Neural cell (in vitro differentiated cells): ENCODE results near the gene SECISBP2L. TPM values are rescaled to one million over a fixed set of nuclear protein-coding genes. Genes with fewer than 3 reads are reported as not detected.
A peak's percentile ranks its signal among the peaks of the same experiment; 100 is the strongest.

Experiments
- H2AFZ ChIP-seq: fragments of 200-600, 300-800 bp; sonication (generic), shearing (Covaris generic); 2 replicates; pipeline ENCODE4 v1.6.0; 2014; ENCODE audit warnings: low read depth, mild to moderate bottlenecking, antibody characterized with exemption, low read length, moderate library complexity
- H3F3A ChIP-seq: fragments of 200-600 bp; shearing (Covaris generic); 2 replicates; pipeline ENCODE4 v1.6.1; 2016; ENCODE audit warnings: mild to moderate bottlenecking, moderate library complexity, mixed read lengths, antibody characterized with exemption, low read length; ENCODE audit not compliant: insufficient read depth, poor library complexity, severe bottlenecking
- H3K27ac ChIP-seq: fragments of 200-600, 300-800 bp; sonication (generic), shearing (Covaris generic); 2 replicates; pipeline ENCODE4 v1.5.1; 2014; ENCODE audit warnings: mild to moderate bottlenecking, low read length, moderate library complexity
- H3K27me3 ChIP-seq: fragments of 300-800, 200-600 bp; sonication (generic), shearing (Covaris generic); 2 replicates; pipeline ENCODE4 v1.6.0; 2014; ENCODE audit warnings: mild to moderate bottlenecking, low read depth, low read length, moderate library complexity; ENCODE audit not compliant: insufficient read depth
- H3K36me3 ChIP-seq: fragments of 300-800, 200-600 bp; sonication (generic), shearing (Covaris generic); 2 replicates; pipeline ENCODE4 v1.5.1; 2014; ENCODE audit warnings: mild to moderate bottlenecking, antibody characterized with exemption, low read length, moderate library complexity; ENCODE audit not compliant: insufficient read depth
- H3K4me2 ChIP-seq: fragments of 300-800, 200-600 bp; sonication (generic), shearing (Covaris generic); 2 replicates; pipeline ENCODE4 v1.6.0; 2014; ENCODE audit warnings: mild to moderate bottlenecking, low read length
- H3K4me3 ChIP-seq: fragments of 300-800, 200-600 bp; sonication (generic), shearing (Covaris generic); 2 replicates; pipeline ENCODE4 v1.5.1; 2014; ENCODE audit warnings: mild to moderate bottlenecking, low read length, moderate library complexity
- H3K79me2 ChIP-seq: fragments of 200-600 bp; shearing (Covaris generic); replicated peaks from 2 replicates; pipeline ENCODE4 v1.6.0; 2014; ENCODE audit warnings: mild to moderate bottlenecking, low read length, moderate library complexity; ENCODE audit not compliant: insufficient read depth
- H3K9ac ChIP-seq: fragments of 300-800, 200-600 bp; sonication (generic), shearing (Covaris generic); 2 replicates; pipeline ENCODE4 v1.6.1; 2016; ENCODE audit warnings: mild to moderate bottlenecking, low read length, mixed read lengths
- H3K9me2 ChIP-seq: fragments of 200-600 bp; shearing (Covaris generic); 2 replicates; pipeline ENCODE4 v1.6.1; 2016; ENCODE audit warnings: mild to moderate bottlenecking, low read length, mixed read lengths; ENCODE audit not compliant: insufficient read depth
- H3K9me3 ChIP-seq: fragments of 200-600, 300-800 bp; sonication (generic), shearing (Covaris generic); 2 replicates; pipeline ENCODE4 v1.6.1; 2016; ENCODE audit warnings: mild to moderate bottlenecking, mixed run types, low read length, moderate library complexity, mixed read lengths
- H4K20me1 ChIP-seq: fragments of 200-600 bp; shearing (Covaris generic); 2 replicates; pipeline ENCODE4 v1.6.1; 2016; ENCODE audit warnings: mild to moderate bottlenecking, mixed run types; ENCODE audit not compliant: insufficient read depth
- CTCF ChIP-seq: fragments of 450-650 bp; IDR thresholded peaks from 2 replicates; pipeline ENCODE4 v1.5.1; 2014; ENCODE audit warnings: antibody characterized with exemption, mild to moderate bottlenecking, moderate library complexity; ENCODE audit not compliant: poor library complexity, severe bottlenecking
- EP300 ChIP-seq: fragments of 450-650 bp; conservative IDR thresholded peaks from 2 replicates; pipeline ENCODE4 v1.6.1; 2014; ENCODE audit warnings: antibody characterized with exemption, mild to moderate bottlenecking, moderate library complexity; ENCODE audit not compliant: poor library complexity, severe bottlenecking
- EZH2 ChIP-seq: fragments of 200-600, 300-800 bp; shearing (Covaris generic), sonication (generic); IDR thresholded peaks from 2 replicates; pipeline ENCODE4 v1.6.1; 2014; ENCODE audit warnings: antibody characterized with exemption, low read length, borderline replicate concordance, mild to moderate bottlenecking; ENCODE audit not compliant: insufficient read depth, poor library complexity, severe bottlenecking
- MXI1 ChIP-seq: fragments of 450-650 bp; conservative IDR thresholded peaks from 2 replicates; pipeline ENCODE4 v1.6.1; 2014; ENCODE audit warnings: antibody characterized with exemption, mild to moderate bottlenecking; ENCODE audit not compliant: poor library complexity, severe bottlenecking
- POLR2AphosphoS5 ChIP-seq: IDR thresholded peaks from 2 replicates; pipeline ENCODE4 v1.6.1; 2012
- RAD21 ChIP-seq: fragments of 450-650 bp; conservative IDR thresholded peaks from 2 replicates; pipeline ENCODE4 v1.6.1; 2014; ENCODE audit warnings: antibody characterized with exemption, mild to moderate bottlenecking, moderate library complexity
- REST ChIP-seq: IDR thresholded peaks from 2 replicates; pipeline ENCODE4 v1.6.1; 2012; ENCODE audit warnings: borderline replicate concordance
- SMC3 ChIP-seq: fragments of 450-650 bp; conservative IDR thresholded peaks from 2 replicates; pipeline ENCODE4 v1.6.1; 2014; ENCODE audit warnings: antibody characterized with exemption, mild to moderate bottlenecking, moderate library complexity; ENCODE audit not compliant: poor library complexity
- TAF1 ChIP-seq: IDR thresholded peaks from 2 replicates; pipeline ENCODE4 v1.6.1; 2012; ENCODE audit warnings: low read depth
- polyA plus RNA-seq: library from polyadenylated mRNA; depleted of rRNA; stranded (reverse); fragments of >200 nt; gene quantifications from 2 replicates; pipeline ENCODE4 v1.2.3, GENCODE V29; 2014

Gene SECISBP2L
- polyA plus RNA-seq, 1 donor from 2014 or later: 45.9 TPM

DNA sequence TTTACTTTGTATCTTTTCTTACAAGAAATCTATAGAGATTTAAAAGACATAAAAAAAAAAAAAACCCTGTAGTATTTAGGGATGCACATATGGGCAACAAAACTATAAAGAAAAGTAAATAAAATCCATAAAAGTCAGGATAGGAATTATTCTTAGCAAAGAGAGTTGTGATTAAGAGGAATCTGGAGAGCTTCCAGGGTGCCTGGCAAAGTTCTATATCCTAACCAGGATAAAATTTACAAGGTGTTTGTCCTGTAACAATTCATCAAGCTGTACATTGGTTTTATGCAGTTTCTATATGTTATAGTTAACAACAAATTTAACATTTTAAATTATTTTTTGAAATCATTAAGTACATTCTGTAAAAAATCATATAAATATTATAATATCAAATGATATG, 7.9 kb downstream of the SECISBP2L start:
- Histone ChIP-seq H3K79me2 (peaks cover 55% of the 10 kb centered on the region), H3K27ac (no peak overlapping the region), H3F3A (no peaks in the 10 kb centered on the region), H3K4me3 (no peak overlapping the region), H3K9me3 (no peaks in the 10 kb centered on the region), H2AFZ (no peak overlapping the region), H3K9me2 (no peaks in the 10 kb centered on the region), H3K27me3 (no peaks in the 10 kb centered on the region), H3K9ac (no peak overlapping the region), H4K20me1 (no peaks in the 10 kb centered on the region), H3K4me2 (no peak overlapping the region), H3K36me3 (peaks cover 4% of the 10 kb centered on the region)
- TF ChIP-seq MXI1 (no peak), SMC3 (no peak), REST (no peak), TAF1 (no peak), EZH2 (no peak)

DNA sequence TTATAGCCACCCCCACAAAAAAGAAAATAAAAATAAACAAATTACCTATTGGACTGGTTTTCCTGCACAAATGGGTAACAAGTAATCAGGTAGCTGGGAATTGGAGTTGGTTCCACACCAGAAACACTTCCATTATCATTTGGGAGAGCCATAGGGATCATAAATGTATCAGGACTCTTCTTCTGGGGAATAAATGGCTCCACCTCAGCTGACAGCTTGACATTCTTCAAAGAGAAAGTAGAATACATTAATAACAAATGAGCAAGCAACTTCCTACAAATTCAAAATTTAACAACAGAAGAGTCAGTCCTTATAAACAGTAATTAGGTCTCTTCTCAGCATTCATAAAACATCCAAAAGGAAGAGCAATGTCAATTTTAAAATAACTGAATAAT, 8.7 kb downstream of the SECISBP2L start:
- H3F3A ChIP-seq: no peaks in the 10 kb centered on the region
- H4K20me1 ChIP-seq: no peaks in the 10 kb centered on the region
- peaks cover 4% of the 10 kb centered on the region for H3K36me3 ChIP-seq
- H3K79me2 ChIP-seq: peaks cover 47% of the 10 kb centered on the region
- no peak overlapping the region for H3K9ac ChIP-seq
- H3K27ac ChIP-seq: peak overlapping the region; percentile 44
- TF ChIP-seq TAF1 (no peak), POLR2AphosphoS5 (no peak), RAD21 (no peak), EP300 (peak; percentile 39)
- no peak overlapping the region for H3K4me3 ChIP-seq
- H2AFZ ChIP-seq: no peak overlapping the region
- peak overlapping the region; percentile 11 for H3K4me2 ChIP-seq
- no peaks in the 10 kb centered on the region for H3K9me2 ChIP-seq
- no peaks in the 10 kb centered on the region for H3K27me3 ChIP-seq
- H3K9me3 ChIP-seq: no peaks in the 10 kb centered on the region

DNA sequence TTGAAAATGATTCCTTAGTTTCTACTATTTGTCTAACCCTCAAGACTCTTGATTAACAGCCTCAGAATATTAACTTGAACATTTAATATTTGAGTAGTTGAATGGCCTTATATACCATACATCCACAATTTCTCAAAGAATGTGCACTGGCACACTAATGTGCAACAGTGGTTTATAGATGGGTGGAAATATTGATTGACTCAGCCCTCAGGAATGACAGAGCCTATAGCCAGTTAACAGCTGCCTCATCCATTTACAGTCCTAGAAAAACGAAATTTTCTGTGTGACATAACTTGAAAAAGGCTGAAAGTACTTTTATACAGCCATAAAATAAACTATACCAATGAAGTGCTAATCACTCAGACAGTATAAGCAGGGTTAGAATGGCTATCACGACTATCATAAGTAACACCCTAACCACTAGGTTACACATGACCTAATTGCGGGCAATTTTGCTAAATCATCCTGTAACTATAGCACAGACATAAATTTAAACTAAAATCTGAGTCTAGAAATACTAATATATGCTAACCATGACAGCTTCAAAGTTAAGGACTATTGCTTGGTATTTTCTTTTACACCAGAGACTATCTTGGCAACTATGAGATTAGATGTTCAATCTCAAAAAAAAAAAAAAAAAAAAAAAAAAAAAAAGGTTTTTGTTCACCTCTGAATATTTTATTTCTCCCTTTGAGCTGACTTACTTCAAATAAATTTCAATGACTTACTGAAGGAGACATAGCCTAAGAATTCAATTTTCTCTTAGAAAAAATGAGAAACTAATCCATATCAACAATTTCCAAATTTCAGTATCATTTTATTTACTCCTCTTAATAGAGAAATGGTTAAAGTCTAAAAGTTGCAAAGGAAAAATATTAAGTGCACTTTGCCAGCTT, 9.3 kb downstream of the SECISBP2L start:
- Histone ChIP-seq H3K9me2 (no peaks in the 10 kb centered on the region), H4K20me1 (no peaks in the 10 kb centered on the region), H3K4me2 (peak overlapping the region; percentile 11), H3K9ac (no peak overlapping the region), H3F3A (no peaks in the 10 kb centered on the region), H3K79me2 (peaks cover 41% of the 10 kb centered on the region), H3K36me3 (peaks cover 4% of the 10 kb centered on the region), H3K4me3 (no peak overlapping the region), H3K27me3 (no peaks in the 10 kb centered on the region), H3K9me3 (no peaks in the 10 kb centered on the region), H2AFZ (no peak overlapping the region), H3K27ac (peak overlapping the region; percentile 44)
- TF ChIP-seq EZH2 (no peak), CTCF (no peak), MXI1 (no peak), POLR2AphosphoS5 (no peak)
